Trophoblast cell (in vitro differentiated cells and primary cell): Measurements from ENCODE around the gene KCNQ1.

Experiments used
- DNase-seq, 2 donors: peaks; one replicate each; pipeline ENCODE4 v3.0.0-alpha.2; 2016
- H2AFZ ChIP-seq: 2 replicates; pipeline ENCODE4 v1.6.1; 2013; ENCODE audit warnings: low read length, moderate library complexity, mild to moderate bottlenecking; ENCODE audit not compliant: insufficient read depth, poor library complexity
- H2AK5ac ChIP-seq: 2 replicates; pipeline ENCODE4 v1.6.1; 2013; ENCODE audit warnings: mild to moderate bottlenecking, low read length
- H2BK120ac ChIP-seq: 2 replicates; pipeline ENCODE4 v1.6.1; 2013; ENCODE audit warnings: low read length, mild to moderate bottlenecking, moderate library complexity; ENCODE audit not compliant: insufficient read depth, poor library complexity
- H2BK12ac ChIP-seq: 2 replicates; pipeline ENCODE4 v1.6.1; 2013; ENCODE audit warnings: mild to moderate bottlenecking, low read length, moderate library complexity
- H2BK5ac ChIP-seq: 2 replicates; pipeline ENCODE4 v1.6.1; 2013; ENCODE audit warnings: low read length, low read depth, moderate library complexity, mild to moderate bottlenecking; ENCODE audit not compliant: poor library complexity
- H3K14ac ChIP-seq: 2 replicates; pipeline ENCODE4 v1.6.1; 2013; ENCODE audit warnings: mild to moderate bottlenecking, low read length
- H3K18ac ChIP-seq: 2 replicates; pipeline ENCODE4 v1.6.1; 2013; ENCODE audit warnings: mild to moderate bottlenecking, low read length
- H3K23ac ChIP-seq: 2 replicates; pipeline ENCODE4 v1.6.1; 2013; ENCODE audit warnings: low read length
- H3K27ac ChIP-seq: 2 replicates; pipeline ENCODE4 v1.5.1; 2013; ENCODE audit warnings: low read depth, mild to moderate bottlenecking, inconsistent platforms, low read length, moderate library complexity
- H3K27me3 ChIP-seq: 2 replicates; pipeline ENCODE4 v1.6.1; 2013; ENCODE audit warnings: inconsistent platforms, mild to moderate bottlenecking, low read length, moderate library complexity; ENCODE audit not compliant: insufficient read depth
- H3K36me3 ChIP-seq, 2 experiments: 1 replicate in 1 of 2; 2 replicates in 1 of 2; pipeline ENCODE4 v1.6.1; 2013; ENCODE audit warnings: low read length in 2 of 2, mild to moderate bottlenecking in 2 of 2, moderate library complexity in 1 of 2; ENCODE audit not compliant: insufficient read depth in 2 of 2, control insufficient read depth in 1 of 2
- H3K4ac ChIP-seq: 2 replicates; pipeline ENCODE4 v1.6.1; 2013; ENCODE audit warnings: low read depth, mild to moderate bottlenecking, low read length, moderate library complexity
- H3K4me1 ChIP-seq, 2 experiments: 1 replicate in 1 of 2; 2 replicates in 1 of 2; pipeline ENCODE4 v1.6.1; 2013; ENCODE audit warnings: low read length in 2 of 2, mild to moderate bottlenecking in 2 of 2, moderate library complexity in 1 of 2; ENCODE audit not compliant: insufficient read depth in 2 of 2, control insufficient read depth in 1 of 2
- H3K4me2 ChIP-seq: 2 replicates; pipeline ENCODE4 v1.6.1; 2013; ENCODE audit warnings: inconsistent platforms, mild to moderate bottlenecking, low read length, moderate library complexity
- H3K4me3 ChIP-seq: 2 replicates; pipeline ENCODE4 v1.5.1; 2013; ENCODE audit warnings: mild to moderate bottlenecking, low read depth, low read length, inconsistent platforms
- H3K79me1 ChIP-seq: one replicate; pipeline ENCODE4 v1.6.1; 2013; ENCODE audit warnings: low read length
- H3K79me2 ChIP-seq: 2 replicates; pipeline ENCODE4 v1.6.1; 2013; ENCODE audit warnings: low read length, mild to moderate bottlenecking; ENCODE audit not compliant: control insufficient read depth, insufficient read depth, poor library complexity
- H3K9ac ChIP-seq: 2 replicates; pipeline ENCODE4 v1.6.1; 2013; ENCODE audit warnings: mild to moderate bottlenecking, low read length
- H3K9me3 ChIP-seq: 2 replicates; pipeline ENCODE4 v1.6.1; 2013; ENCODE audit warnings: low read depth, mild to moderate bottlenecking, control low read depth, inconsistent platforms, low read length; ENCODE audit not compliant: insufficient read depth
- H4K12ac ChIP-seq: 2 replicates; pipeline ENCODE4 v1.6.1; 2013; ENCODE audit warnings: low read depth, mild to moderate bottlenecking, low read length, moderate library complexity
- H4K8ac ChIP-seq: 2 replicates; pipeline ENCODE4 v1.6.1; 2013; ENCODE audit warnings: low read depth, mild to moderate bottlenecking, low read length, moderate library complexity
- H4K91ac ChIP-seq: one replicate; pipeline ENCODE4 v1.6.1; 2013; ENCODE audit warnings: low read depth, mild to moderate bottlenecking, low read length, moderate library complexity
- WGBS: extraction: QIAGEN DNeasy Blood & Tissue Kit; methylation state at CpG from one replicate; pipeline ENCODE4 v1.1.7; 2013; ENCODE audit warnings: missing lambda C conversion rate; ENCODE audit not compliant: insufficient read length, insufficient coverage; ENCODE audit errors: extremely low coverage; 5-methylcytosine and 5-hydroxymethylcytosine counted together

Gene KCNQ1

GRCh38 chr11:2833716-2834502 is 389.1 kb downstream of the KCNQ1 start:
- Histone ChIP-seq H3K79me2 (no peaks in the 10 kb centered on the region), H3K36me3 (no peaks in the 10 kb centered on the region), H2AK5ac (no peak overlapping the region), H2BK120ac (peak overlapping the region; percentile 37), H4K91ac (peak overlapping the region; percentile 69), H3K14ac (peak overlapping the region; percentile 6), H3K4me3 (peak overlapping the region; percentile 1), H3K4ac (peak overlapping the region; percentile 2), H3K27me3 (no peaks in the 10 kb centered on the region), H3K18ac (peak overlapping the region; percentile 8), H3K9me3 (peaks cover 7% of the 10 kb centered on the region), H4K12ac (no peak overlapping the region), H3K4me2 (no peak overlapping the region), H3K4me1 (peaks cover 25 to 26% of the 10 kb centered on the region in 2 experiments), H3K9ac (no peak overlapping the region), H3K79me1 (peaks cover 25% of the 10 kb centered on the region), H2BK5ac (no peak overlapping the region), H2BK12ac (peak overlapping the region; percentile 63), H4K8ac (peak overlapping the region; percentile 1), H2AFZ (no peak overlapping the region), H3K27ac (no peak overlapping the region), H3K23ac (no peak overlapping the region)
- WGBS: no CpG with 5 or more reads among the region's 19 CpGs
- no peak for DNase-seq

DNA sequence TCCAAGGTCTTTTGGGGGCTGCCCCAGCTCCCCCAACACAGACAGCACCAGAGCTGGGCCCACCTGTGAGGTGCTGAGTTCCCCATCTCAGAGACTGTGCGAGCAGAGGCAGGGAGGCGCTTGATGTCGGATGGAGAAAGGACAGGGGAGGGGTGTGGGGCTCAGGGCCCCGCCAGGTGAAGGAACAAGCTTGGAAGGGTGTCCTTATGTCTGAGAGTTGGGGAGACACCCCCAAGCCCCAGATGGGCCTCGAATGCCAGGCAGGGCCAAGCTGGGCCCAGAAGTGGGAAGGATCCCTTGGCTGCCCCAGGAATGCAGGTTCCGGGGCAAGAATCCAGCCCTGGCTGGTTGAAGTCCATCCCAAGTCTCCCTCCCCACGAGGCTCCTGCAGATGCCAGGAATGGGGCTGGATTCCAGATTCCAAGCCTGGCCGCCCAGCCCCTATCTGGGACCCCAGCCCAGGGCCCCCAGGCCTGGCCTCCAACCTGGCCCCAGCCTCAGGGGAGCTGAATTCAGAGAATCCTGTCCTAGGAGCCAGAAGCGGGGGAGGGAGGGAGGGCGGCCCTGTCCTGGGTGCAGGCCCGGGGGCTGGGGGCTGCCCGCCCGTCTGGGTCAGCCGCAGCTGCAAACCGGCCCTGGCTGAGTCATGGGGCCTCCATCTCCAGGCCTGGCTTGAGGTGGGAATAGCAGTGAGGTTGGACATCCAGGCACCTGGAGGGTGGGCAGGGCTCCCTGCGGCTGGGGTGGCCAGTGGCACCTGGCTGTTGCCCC is 389.9 kb downstream of the KCNQ1 start:
- Histone ChIP-seq H2AFZ (no peak overlapping the region), H4K12ac (no peak overlapping the region), H3K4me1 (peaks cover 32 to 33% of the 10 kb centered on the region in 2 experiments), H4K8ac (peak overlapping the region; percentile 1), H3K4me3 (no peak overlapping the region), H3K27me3 (no peaks in the 10 kb centered on the region), H3K23ac (no peak overlapping the region), H3K4me2 (no peak overlapping the region), H3K14ac (peak overlapping the region; percentile 6), H3K18ac (peak overlapping the region; percentile 8), H3K79me1 (peaks cover 31% of the 10 kb centered on the region), H3K9me3 (peaks cover 7% of the 10 kb centered on the region), H2BK5ac (no peak overlapping the region), H4K91ac (peak overlapping the region; percentile 69), H2AK5ac (no peak overlapping the region), H2BK12ac (peak overlapping the region; percentile 63), H3K27ac (peak overlapping the region; percentile 7), H3K79me2 (no peaks in the 10 kb centered on the region), H2BK120ac (peak overlapping the region; percentile 37), H3K9ac (no peak overlapping the region), H3K4ac (peak overlapping the region; percentile 2), H3K36me3 (no peaks in the 10 kb centered on the region)
- DNase-seq: peak; percentile 62 to 71
- WGBS: no CpG with 5 or more reads among the region's 16 CpGs

GRCh38 chr11:2835296-2835695 is 390.5 kb downstream of the KCNQ1 start:
- Histone ChIP-seq H3K18ac (no peak overlapping the region), H4K12ac (no peak overlapping the region), H3K4me1 (peaks cover 32 to 37% of the 10 kb centered on the region in 2 experiments), H2BK5ac (no peak overlapping the region), H3K4me2 (no peak overlapping the region), H2AK5ac (no peak overlapping the region), H2BK12ac (peak overlapping the region; percentile 50), H3K36me3 (no peaks in the 10 kb centered on the region), H3K14ac (peak overlapping the region; percentile 28), H3K27me3 (no peaks in the 10 kb centered on the region), H2AFZ (no peak overlapping the region), H3K9me3 (peaks cover 4% of the 10 kb centered on the region), H3K23ac (no peak overlapping the region), H3K79me2 (no peaks in the 10 kb centered on the region), H3K4me3 (no peak overlapping the region), H2BK120ac (no peak overlapping the region), H4K91ac (peak overlapping the region; percentile 46), H3K9ac (no peak overlapping the region), H3K79me1 (peaks cover 33% of the 10 kb centered on the region), H3K27ac (no peak overlapping the region), H3K4ac (no peak overlapping the region), H4K8ac (no peak overlapping the region)
- no CpG with 5 or more reads among the region's 6 CpGs for WGBS
- peak; percentile 59 to 77 for DNase-seq

DNA sequence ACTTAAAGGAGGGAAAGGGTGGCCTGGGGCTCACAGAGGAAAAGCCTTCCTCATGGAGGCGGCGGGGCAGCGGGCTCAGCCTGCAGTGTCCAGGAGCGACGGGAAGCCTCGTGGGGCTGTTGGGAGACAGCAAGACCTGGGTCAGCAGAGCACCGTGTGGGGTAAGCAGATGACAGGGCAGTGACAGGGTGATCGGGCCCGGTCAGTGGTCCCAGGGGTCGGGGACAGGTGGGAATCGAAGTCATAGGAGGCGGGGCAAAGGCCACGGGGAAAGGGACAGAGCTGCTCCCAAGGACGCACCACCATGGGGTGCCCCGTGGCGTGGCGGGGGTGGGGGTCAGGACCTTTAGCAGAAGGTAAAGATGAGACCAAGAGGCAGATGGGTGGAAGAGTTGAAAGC is 390.9 kb downstream of the KCNQ1 start:
- no peaks in the 10 kb centered on the region for H3K79me2 ChIP-seq
- no peak overlapping the region for H4K12ac ChIP-seq
- H3K27ac ChIP-seq: no peak overlapping the region
- no peak overlapping the region for H2AFZ ChIP-seq
- peak overlapping the region; percentile 28 for H3K14ac ChIP-seq
- no peak for DNase-seq
- peaks cover 4% of the 10 kb centered on the region for H3K9me3 ChIP-seq
- no peak overlapping the region for H3K9ac ChIP-seq
- H4K91ac ChIP-seq: peak overlapping the region; percentile 46
- no peak overlapping the region for H3K4ac ChIP-seq
- H3K4me3 ChIP-seq: no peak overlapping the region
- H4K8ac ChIP-seq: no peak overlapping the region
- H3K79me1 ChIP-seq: peaks cover 33% of the 10 kb centered on the region
- H2BK120ac ChIP-seq: peak overlapping the region; percentile 18
- WGBS: no CpG with 5 or more reads among the region's 17 CpGs
- H2BK5ac ChIP-seq: no peak overlapping the region
- peaks cover 32 to 37% of the 10 kb centered on the region in 2 experiments for H3K4me1 ChIP-seq
- peak overlapping the region; percentile 20 for H2AK5ac ChIP-seq
- peak overlapping the region; percentile 50 for H2BK12ac ChIP-seq
- no peaks in the 10 kb centered on the region for H3K36me3 ChIP-seq
- H3K18ac ChIP-seq: no peak overlapping the region
- H3K23ac ChIP-seq: no peak overlapping the region
- H3K27me3 ChIP-seq: no peaks in the 10 kb centered on the region
- H3K4me2 ChIP-seq: no peak overlapping the region
